LoVo (cell line): ENCODE data around the gene CADPS.
"Not testable (repeated sequence)": the region's sequence is repeated elsewhere in the genome, so short reads cannot be mapped to it uniquely, and the experiment has no call there.

Experiments
- DNase-seq: peaks from one replicate; pipeline ENCODE4 v3.0.0-alpha.2; 2016; ENCODE audit warnings: low spot score

Gene CADPS

GRCh38 chr3:62592408-62592807 is 282.8 kb downstream of the CADPS start:
- no peak for DNase-seq

- DNase-seq = no peak
Observed at GRCh38 chr3:62589078-62589477, 286.1 kb downstream of the CADPS start.

- DNase-seq = no peak
Observed at GRCh38 chr3:62587579-62588031, 287.6 kb downstream of the CADPS start.

GRCh38 chr3:62587169-62587568 is 288.0 kb downstream of the CADPS start:
- no peak for DNase-seq

- DNase-seq = no peak
Observed at GRCh38 chr3:62586356-62586755, 288.9 kb downstream of the CADPS start.

- no peak for DNase-seq
Observed at GRCh38 chr3:62585861-62586260, 289.4 kb downstream of the CADPS start.

GRCh38 chr3:62584636-62585035 is 290.6 kb downstream of the CADPS start:
- DNase-seq = no peak

- DNase-seq = no peak
Observed at GRCh38 chr3:62582495-62583172, 292.6 kb downstream of the CADPS start.

GRCh38 chr3:62580485-62580884 is 294.7 kb downstream of the CADPS start:
- not testable (repeated sequence) for DNase-seq

- no peak for DNase-seq
Observed at GRCh38 chr3:62577153-62577552, 298.1 kb downstream of the CADPS start.

GRCh38 chr3:62574266-62574898 is 300.8 kb downstream of the CADPS start:
- no peak for DNase-seq

- DNase-seq = no peak
Observed at GRCh38 chr3:62571916-62572315, 303.3 kb downstream of the CADPS start.

GRCh38 chr3:62570888-62571287 is 304.3 kb downstream of the CADPS start:
- no peak for DNase-seq

- no peak for DNase-seq
Observed at GRCh38 chr3:62569609-62570008, 305.6 kb downstream of the CADPS start.

GRCh38 chr3:62567097-62568021 is 307.9 kb downstream of the CADPS start:
- no peak for DNase-seq

GRCh38 chr3:62566022-62566557 is 309.1 kb downstream of the CADPS start:
- no peak for DNase-seq

- no peak for DNase-seq
Observed at GRCh38 chr3:62562596-62562995, 312.6 kb downstream of the CADPS start.

- no peak for DNase-seq
Observed at GRCh38 chr3:62562017-62562416, 313.2 kb downstream of the CADPS start.

GRCh38 chr3:62559831-62560445 is 315.3 kb downstream of the CADPS start:
- peak; percentile 32 for DNase-seq

GRCh38 chr3:62558549-62559112 is 316.6 kb downstream of the CADPS start:
- no peak for DNase-seq

- no peak for DNase-seq
Observed at GRCh38 chr3:62557983-62558382, 317.2 kb downstream of the CADPS start.

GRCh38 chr3:62557450-62557849 is 317.8 kb downstream of the CADPS start:
- DNase-seq = no peak
